ENCODE data around the gene C11orf24.

- TF ChIP-seq CTCF (IDR thresholded peaks at IDR 0.05) (no peak), POLR2A (IDR thresholded peaks at IDR 0.05) (no peak)
These were observed 56.7 kb downstream of the C11orf24 start for GRCh38 chr11:68215087-68215445.
